Measurements from ENCODE around the gene PERCC1.

- TF ChIP-seq, protein P1, sequence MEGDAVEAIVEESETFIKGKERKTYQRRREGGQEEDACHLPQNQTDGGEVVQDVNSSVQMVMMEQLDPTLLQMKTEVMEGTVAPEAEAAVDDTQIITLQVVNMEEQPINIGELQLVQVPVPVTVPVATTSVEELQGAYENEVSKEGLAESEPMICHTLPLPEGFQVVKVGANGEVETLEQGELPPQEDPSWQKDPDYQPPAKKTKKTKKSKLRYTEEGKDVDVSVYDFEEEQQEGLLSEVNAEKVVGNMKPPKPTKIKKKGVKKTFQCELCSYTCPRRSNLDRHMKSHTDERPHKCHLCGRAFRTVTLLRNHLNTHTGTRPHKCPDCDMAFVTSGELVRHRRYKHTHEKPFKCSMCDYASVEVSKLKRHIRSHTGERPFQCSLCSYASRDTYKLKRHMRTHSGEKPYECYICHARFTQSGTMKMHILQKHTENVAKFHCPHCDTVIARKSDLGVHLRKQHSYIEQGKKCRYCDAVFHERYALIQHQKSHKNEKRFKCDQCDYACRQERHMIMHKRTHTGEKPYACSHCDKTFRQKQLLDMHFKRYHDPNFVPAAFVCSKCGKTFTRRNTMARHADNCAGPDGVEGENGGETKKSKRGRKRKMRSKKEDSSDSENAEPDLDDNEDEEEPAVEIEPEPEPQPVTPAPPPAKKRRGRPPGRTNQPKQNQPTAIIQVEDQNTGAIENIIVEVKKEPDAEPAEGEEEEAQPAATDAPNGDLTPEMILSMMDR (IDR thresholded peaks at IDR 0.05), result no peak
- no peak for TF ChIP-seq POLR2A (IDR thresholded peaks at IDR 0.05)
- no peak for TF ChIP-seq POLR2AphosphoS5 (IDR thresholded peaks at IDR 0.05)
Observed at GRCh38 chr16:1443980-1444729, 13.3 kb downstream of the PERCC1 start, which contains the start of gene CCDC154.
